Measurements from ENCODE around the gene PUDP. TPM values are rescaled to one million over a fixed set of nuclear protein-coding genes. Genes with fewer than 3 reads are reported as not detected.

Gene PUDP
- total RNA-seq, 1 experiment from 2014 or later: 20.3 TPM

DNA sequence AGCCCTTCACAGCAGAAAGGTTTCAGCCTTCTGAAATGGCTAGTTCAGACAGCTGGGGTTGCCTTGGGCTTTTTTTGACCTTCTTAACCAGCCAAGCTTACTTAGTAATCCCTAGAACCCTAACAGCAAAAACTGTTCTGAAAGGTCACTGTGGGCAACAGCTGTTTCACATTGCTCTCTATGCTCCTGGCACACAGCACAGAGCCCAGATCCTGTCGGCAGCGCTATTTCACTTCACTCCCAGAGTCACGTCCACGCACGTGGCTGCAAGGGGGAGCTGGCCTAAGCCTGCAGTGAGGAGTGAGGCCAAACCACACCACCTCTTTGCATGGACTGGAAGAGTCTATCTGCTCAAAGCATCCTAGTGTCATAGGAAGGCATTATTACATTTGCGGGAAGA, 32.4 kb downstream of the PUDP start:
- ChIA-PET CTCF (no interaction called here), RAD21 (ENCODE audit: low non-redundant PET in 1 of 2, low total read pairs in 2 of 2, uncharacterized antibody in 2 of 2, unreplicated experiment in 2 of 2) (no interaction called here), POLR2A (no interaction called here)
- Histone ChIP-seq H3K9me3 (ENCODE audit: control insufficient read depth in 1 of 2, insufficient read depth in 1 of 2, low read depth in 1 of 2, low read length in 2 of 2) (no peaks in the 10 kb centered on the region), H2AFZ (ENCODE audit: low read depth, low read length, poor library complexity, severe bottlenecking) (no peak overlapping the region), H3K4me2 (ENCODE audit: low read length) (no peak overlapping the region), H3K9me2 (ENCODE audit: insufficient read depth) (no peaks in the 10 kb centered on the region), H4K20me1 (ENCODE audit: insufficient read depth) (no peaks in the 10 kb centered on the region), H3K27ac (ENCODE audit: low read depth, low read length) (no peak overlapping the region), H3K9ac (ENCODE audit: low read length) (no peak overlapping the region), H3K4me1 (ENCODE audit: control insufficient read depth in 1 of 2, insufficient read depth in 2 of 2, low read length in 2 of 2) (peaks cover 0 to 5% of the 10 kb centered on the region in 2 experiments; a peak in 2 of 4 replicates), H3K27me3 (ENCODE audit: insufficient read depth, low read length) (no peaks in the 10 kb centered on the region), H3K79me2 (ENCODE audit: insufficient read depth, low read length) (peaks cover 28% of the 10 kb centered on the region), H3K36me3 (ENCODE audit: control insufficient read depth in 1 of 2, insufficient read depth in 2 of 2, low read length in 2 of 2) (no peaks in the 10 kb centered on the region), H3K4me3 (replicated peaks in 1 of 2; ENCODE audit: low read depth in 1 of 2, low read length in 2 of 2) (no peak overlapping the region)
- no peak for DNase-seq (ENCODE audit: low read depth, low spot score)
- BruUV-seq (replicated peaks): no TSS peak
- ATAC-seq: no peak
- TF ChIP-seq YY1 (IDR thresholded peaks at IDR 0.05; ENCODE audit: extremely low read depth, insufficient replicate concordance, low read depth, low read length) (no peak), SIN3A (IDR thresholded peaks at IDR 0.05; ENCODE audit: low read depth) (no peak), RAD21 (IDR thresholded peaks at IDR 0.05; ENCODE audit: low read depth) (no peak), FOSL1 (IDR thresholded peaks at IDR 0.05; ENCODE audit: low read depth) (no peak), POLR2A (IDR thresholded peaks at IDR 0.05; ENCODE audit: borderline replicate concordance, extremely low read depth, insufficient read depth, insufficient read length) (no peak), ELF1 (IDR thresholded peaks at IDR 0.05; ENCODE audit: borderline replicate concordance, low read depth) (no peak), EGR1 (IDR thresholded peaks at IDR 0.05; ENCODE audit: low read depth) (no peak), SRF (IDR thresholded peaks at IDR 0.05; ENCODE audit: low read depth) (no peak), TCF7L2 (IDR thresholded peaks at IDR 0.05; ENCODE audit: borderline replicate concordance, extremely low read depth, insufficient read depth, insufficient read length) (no peak), ZNF274 (IDR thresholded peaks at IDR 0.05; ENCODE audit: low read depth, low read length) (no peak), CEBPB (IDR thresholded peaks at IDR 0.05; ENCODE audit: low read depth) (no peak), SP1 (IDR thresholded peaks at IDR 0.05; ENCODE audit: low read depth) (no peak), CBX3 (IDR thresholded peaks at IDR 0.05; ENCODE audit: low read depth) (no peak), ZFX (IDR thresholded peaks at IDR 0.05) (no peak), JUND (IDR thresholded peaks at IDR 0.05) (no peak), EZH2phosphoT487 (IDR thresholded peaks at IDR 0.05; ENCODE audit: borderline replicate concordance) (no peak)
- TF ChIP-seq, protein P1, sequence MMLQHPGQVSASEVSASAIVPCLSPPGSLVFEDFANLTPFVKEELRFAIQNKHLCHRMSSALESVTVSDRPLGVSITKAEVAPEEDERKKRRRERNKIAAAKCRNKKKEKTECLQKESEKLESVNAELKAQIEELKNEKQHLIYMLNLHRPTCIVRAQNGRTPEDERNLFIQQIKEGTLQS (IDR thresholded peaks at IDR 0.05): no peak
- TF ChIP-seq, protein P2, sequence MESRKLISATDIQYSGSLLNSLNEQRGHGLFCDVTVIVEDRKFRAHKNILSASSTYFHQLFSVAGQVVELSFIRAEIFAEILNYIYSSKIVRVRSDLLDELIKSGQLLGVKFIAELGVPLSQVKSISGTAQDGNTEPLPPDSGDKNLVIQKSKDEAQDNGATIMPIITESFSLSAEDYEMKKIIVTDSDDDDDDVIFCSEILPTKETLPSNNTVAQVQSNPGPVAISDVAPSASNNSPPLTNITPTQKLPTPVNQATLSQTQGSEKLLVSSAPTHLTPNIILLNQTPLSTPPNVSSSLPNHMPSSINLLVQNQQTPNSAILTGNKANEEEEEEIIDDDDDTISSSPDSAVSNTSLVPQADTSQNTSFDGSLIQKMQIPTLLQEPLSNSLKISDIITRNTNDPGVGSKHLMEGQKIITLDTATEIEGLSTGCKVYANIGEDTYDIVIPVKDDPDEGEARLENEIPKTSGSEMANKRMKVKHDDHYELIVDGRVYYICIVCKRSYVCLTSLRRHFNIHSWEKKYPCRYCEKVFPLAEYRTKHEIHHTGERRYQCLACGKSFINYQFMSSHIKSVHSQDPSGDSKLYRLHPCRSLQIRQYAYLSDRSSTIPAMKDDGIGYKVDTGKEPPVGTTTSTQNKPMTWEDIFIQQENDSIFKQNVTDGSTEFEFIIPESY (IDR thresholded peaks at IDR 0.05; ENCODE audit: extremely low read depth, insufficient replicate concordance, low read length): no peak
- TF ChIP-seq, protein P3, sequence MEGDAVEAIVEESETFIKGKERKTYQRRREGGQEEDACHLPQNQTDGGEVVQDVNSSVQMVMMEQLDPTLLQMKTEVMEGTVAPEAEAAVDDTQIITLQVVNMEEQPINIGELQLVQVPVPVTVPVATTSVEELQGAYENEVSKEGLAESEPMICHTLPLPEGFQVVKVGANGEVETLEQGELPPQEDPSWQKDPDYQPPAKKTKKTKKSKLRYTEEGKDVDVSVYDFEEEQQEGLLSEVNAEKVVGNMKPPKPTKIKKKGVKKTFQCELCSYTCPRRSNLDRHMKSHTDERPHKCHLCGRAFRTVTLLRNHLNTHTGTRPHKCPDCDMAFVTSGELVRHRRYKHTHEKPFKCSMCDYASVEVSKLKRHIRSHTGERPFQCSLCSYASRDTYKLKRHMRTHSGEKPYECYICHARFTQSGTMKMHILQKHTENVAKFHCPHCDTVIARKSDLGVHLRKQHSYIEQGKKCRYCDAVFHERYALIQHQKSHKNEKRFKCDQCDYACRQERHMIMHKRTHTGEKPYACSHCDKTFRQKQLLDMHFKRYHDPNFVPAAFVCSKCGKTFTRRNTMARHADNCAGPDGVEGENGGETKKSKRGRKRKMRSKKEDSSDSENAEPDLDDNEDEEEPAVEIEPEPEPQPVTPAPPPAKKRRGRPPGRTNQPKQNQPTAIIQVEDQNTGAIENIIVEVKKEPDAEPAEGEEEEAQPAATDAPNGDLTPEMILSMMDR (IDR thresholded peaks at IDR 0.05 in 2 of 3, conservative IDR thresholded peaks at IDR 0.05 in 1 of 3; ENCODE audit: borderline replicate concordance in 1 of 3, insufficient read depth in 1 of 3, low read depth in 2 of 3, low read length in 2 of 3): no peak
- TF ChIP-seq, protein P4, sequence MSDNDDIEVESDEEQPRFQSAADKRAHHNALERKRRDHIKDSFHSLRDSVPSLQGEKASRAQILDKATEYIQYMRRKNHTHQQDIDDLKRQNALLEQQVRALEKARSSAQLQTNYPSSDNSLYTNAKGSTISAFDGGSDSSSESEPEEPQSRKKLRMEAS (IDR thresholded peaks at IDR 0.05): no peak
- intact Hi-C loops (cut with micrococcal nuclease): no loop called here

All from HCT116 (cell line).